ENCODE results near the gene ZC3H14. TPM values are rescaled to one million over a fixed set of nuclear protein-coding genes. Genes with fewer than 3 reads are reported as not detected.

The ZC3H14 gene
- total RNA-seq, 1 donor from 2014 or later, result 55.8 TPM

DNA sequence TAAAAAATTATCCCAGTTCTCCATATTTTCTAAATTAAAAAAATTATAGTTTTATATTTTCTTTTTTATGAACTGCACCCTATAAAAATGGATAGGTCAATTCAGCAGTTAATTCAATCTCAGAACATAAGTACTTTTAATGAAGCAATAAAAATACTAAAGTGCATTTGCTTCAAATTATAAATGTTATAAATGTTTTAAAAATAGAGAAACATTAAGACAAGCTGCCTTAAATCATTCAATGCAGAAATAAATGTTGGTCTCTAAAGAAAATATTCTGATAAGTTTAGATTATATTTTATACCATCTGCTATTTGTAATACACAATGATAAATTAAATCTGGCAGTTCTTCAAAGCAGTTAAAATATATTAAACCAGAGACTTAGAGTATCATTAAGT is 65.6 kb downstream of the ZC3H14 start:
- H3K27ac Mint-ChIP-seq (ENCODE audit: unreplicated experiment), result no peak overlapping the region
- no peaks in the 10 kb centered on the region for H3K27me3 ChIP-seq (ENCODE audit: insufficient read depth, low read length)
- no peaks in the 10 kb centered on the region for H3K27me3 Mint-ChIP-seq (ENCODE audit: low read depth, unreplicated experiment)
- H3K9me3 ChIP-seq (ENCODE audit: insufficient read depth, low read depth, low read length), result no peaks in the 10 kb centered on the region
- no peaks in the 10 kb centered on the region for H4K20me1 ChIP-seq (ENCODE audit: insufficient read depth, low read length)
- TF ChIP-seq, protein P1, sequence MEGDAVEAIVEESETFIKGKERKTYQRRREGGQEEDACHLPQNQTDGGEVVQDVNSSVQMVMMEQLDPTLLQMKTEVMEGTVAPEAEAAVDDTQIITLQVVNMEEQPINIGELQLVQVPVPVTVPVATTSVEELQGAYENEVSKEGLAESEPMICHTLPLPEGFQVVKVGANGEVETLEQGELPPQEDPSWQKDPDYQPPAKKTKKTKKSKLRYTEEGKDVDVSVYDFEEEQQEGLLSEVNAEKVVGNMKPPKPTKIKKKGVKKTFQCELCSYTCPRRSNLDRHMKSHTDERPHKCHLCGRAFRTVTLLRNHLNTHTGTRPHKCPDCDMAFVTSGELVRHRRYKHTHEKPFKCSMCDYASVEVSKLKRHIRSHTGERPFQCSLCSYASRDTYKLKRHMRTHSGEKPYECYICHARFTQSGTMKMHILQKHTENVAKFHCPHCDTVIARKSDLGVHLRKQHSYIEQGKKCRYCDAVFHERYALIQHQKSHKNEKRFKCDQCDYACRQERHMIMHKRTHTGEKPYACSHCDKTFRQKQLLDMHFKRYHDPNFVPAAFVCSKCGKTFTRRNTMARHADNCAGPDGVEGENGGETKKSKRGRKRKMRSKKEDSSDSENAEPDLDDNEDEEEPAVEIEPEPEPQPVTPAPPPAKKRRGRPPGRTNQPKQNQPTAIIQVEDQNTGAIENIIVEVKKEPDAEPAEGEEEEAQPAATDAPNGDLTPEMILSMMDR (IDR thresholded peaks at IDR 0.05; ENCODE audit: insufficient read depth, low read depth, low read length), result no peak
- no peak for TF ChIP-seq EZH2 (IDR thresholded peaks at IDR 0.05; ENCODE audit: insufficient read depth, low read length)
- no peak overlapping the region for H3K4me3 Mint-ChIP-seq (ENCODE audit: unreplicated experiment)
- no peak overlapping the region for H3K27ac ChIP-seq (ENCODE audit: low read depth, low read length)
- no peak for FAIRE-seq
- no peak for DNase-seq (ENCODE audit: low read depth)
- no peak overlapping the region for H3K4me3 ChIP-seq (ENCODE audit: insufficient read depth, low read depth, low read length)
- H3K9me3 Mint-ChIP-seq (ENCODE audit: unreplicated experiment), result no peaks in the 10 kb centered on the region
- no peak overlapping the region for H3K4me2 ChIP-seq (ENCODE audit: low read length)
- H2AFZ ChIP-seq (ENCODE audit: low read depth, low read length), result no peak overlapping the region
- H3K36me3 Mint-ChIP-seq (ENCODE audit: low read depth, unreplicated experiment), result peaks cover 2% of the 10 kb centered on the region
- no peaks in the 10 kb centered on the region for H3K36me3 ChIP-seq (ENCODE audit: insufficient read depth, low read length)
- peaks cover 14% of the 10 kb centered on the region for H3K4me1 Mint-ChIP-seq (ENCODE audit: low read depth, unreplicated experiment)
- no peaks in the 10 kb centered on the region for H3K79me2 ChIP-seq (ENCODE audit: insufficient read depth, low read length)
- peaks cover 9% of the 10 kb centered on the region for H3K4me1 ChIP-seq (ENCODE audit: insufficient read depth, low read length)
- H3K9ac ChIP-seq (ENCODE audit: low read length), result no peak overlapping the region

DNA sequence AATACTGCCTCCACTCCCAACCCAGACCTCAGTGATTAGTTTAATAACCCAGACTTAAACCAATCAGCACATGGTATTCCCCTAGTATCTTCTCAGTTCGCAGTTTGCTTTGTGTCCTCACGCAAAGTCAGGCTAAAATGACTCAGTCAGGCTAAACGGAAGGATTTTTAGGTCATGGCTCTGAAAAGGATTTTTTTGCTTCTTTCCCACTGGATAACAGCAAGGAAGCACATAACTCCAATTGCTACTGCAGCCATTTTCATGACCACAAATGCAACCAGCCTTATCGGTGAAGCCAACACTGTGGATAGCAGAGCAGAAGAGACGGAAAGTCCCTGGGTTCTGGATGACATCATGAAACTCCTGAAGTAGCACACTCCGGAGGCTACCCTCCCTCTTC is 67.7 kb downstream of the ZC3H14 start:
- Histone ChIP-seq H3K27me3 (ENCODE audit: insufficient read depth, low read length) (no peaks in the 10 kb centered on the region), H3K9me3 (ENCODE audit: insufficient read depth, low read depth, low read length) (no peaks in the 10 kb centered on the region), H4K20me1 (ENCODE audit: insufficient read depth, low read length) (no peaks in the 10 kb centered on the region), H3K79me2 (ENCODE audit: insufficient read depth, low read length) (no peaks in the 10 kb centered on the region), H3K4me1 (ENCODE audit: insufficient read depth, low read length) (peaks cover 9% of the 10 kb centered on the region), H3K9ac (ENCODE audit: low read length) (peak overlapping the region; percentile 11), H3K4me2 (ENCODE audit: low read length) (peak overlapping the region; percentile 20), H3K36me3 (ENCODE audit: insufficient read depth, low read length) (no peaks in the 10 kb centered on the region), H3K4me3 (ENCODE audit: insufficient read depth, low read depth, low read length) (no peak overlapping the region), H3K27ac (ENCODE audit: low read depth, low read length) (peak overlapping the region; percentile 38), H2AFZ (ENCODE audit: low read depth, low read length) (peak overlapping the region; percentile 2)
- no peaks in the 10 kb centered on the region for H3K36me3 Mint-ChIP-seq (ENCODE audit: low read depth, unreplicated experiment)
- H3K4me3 Mint-ChIP-seq (ENCODE audit: unreplicated experiment), result peak overlapping the region; percentile 46
- H3K4me1 Mint-ChIP-seq (ENCODE audit: low read depth, unreplicated experiment), result peaks cover 14% of the 10 kb centered on the region
- TF ChIP-seq, protein P1 (IDR thresholded peaks at IDR 0.05; ENCODE audit: insufficient read depth, low read depth, low read length), result no peak
- H3K27ac Mint-ChIP-seq (ENCODE audit: unreplicated experiment), result peak overlapping the region; percentile 87
- no peaks in the 10 kb centered on the region for H3K27me3 Mint-ChIP-seq (ENCODE audit: low read depth, unreplicated experiment)
- FAIRE-seq (no peak), DNase-seq (ENCODE audit: low read depth) (peak; percentile 90)
- H3K9me3 Mint-ChIP-seq (ENCODE audit: unreplicated experiment), result no peaks in the 10 kb centered on the region

DNA sequence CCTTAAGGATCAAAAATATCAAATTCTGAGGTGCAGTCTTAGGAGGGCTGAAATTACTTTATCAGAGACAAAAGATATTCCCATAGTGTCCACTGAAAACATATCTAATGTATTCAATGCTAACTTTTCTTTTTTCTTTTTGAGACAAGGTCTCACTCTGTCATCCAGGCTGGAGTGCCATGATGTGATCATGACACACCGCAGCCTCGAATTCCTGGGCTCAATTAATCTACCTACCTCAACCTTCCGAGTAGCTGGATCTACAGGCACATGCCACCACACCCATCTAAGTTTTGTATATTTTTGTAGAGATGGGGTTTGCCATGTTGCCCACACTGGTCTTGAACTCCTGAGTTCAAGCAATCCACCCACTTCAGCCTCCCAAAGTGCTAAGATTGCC is 68.3 kb downstream of the ZC3H14 start:
- no peak overlapping the region for H3K4me3 ChIP-seq (ENCODE audit: insufficient read depth, low read depth, low read length)
- peaks cover 14% of the 10 kb centered on the region for H3K4me1 Mint-ChIP-seq (ENCODE audit: low read depth, unreplicated experiment)
- no peak overlapping the region for H3K4me3 Mint-ChIP-seq (ENCODE audit: unreplicated experiment)
- no peaks in the 10 kb centered on the region for H3K27me3 ChIP-seq (ENCODE audit: insufficient read depth, low read length)
- H3K27ac ChIP-seq (ENCODE audit: low read depth, low read length), result peak overlapping the region; percentile 38
- H3K79me2 ChIP-seq (ENCODE audit: insufficient read depth, low read length), result no peaks in the 10 kb centered on the region
- TF ChIP-seq, protein P1 (IDR thresholded peaks at IDR 0.05; ENCODE audit: insufficient read depth, low read depth, low read length), result no peak
- TF ChIP-seq EZH2 (IDR thresholded peaks at IDR 0.05; ENCODE audit: insufficient read depth, low read length), result no peak
- H3K9ac ChIP-seq (ENCODE audit: low read length), result peak overlapping the region; percentile 21
- DNase-seq (ENCODE audit: low read depth), result no peak
- peak overlapping the region; percentile 87 for H3K27ac Mint-ChIP-seq (ENCODE audit: unreplicated experiment)
- no peak for FAIRE-seq
- H3K27me3 Mint-ChIP-seq (ENCODE audit: low read depth, unreplicated experiment), result no peaks in the 10 kb centered on the region
- peak overlapping the region; percentile 20 for H3K4me2 ChIP-seq (ENCODE audit: low read length)
- H3K4me1 ChIP-seq (ENCODE audit: insufficient read depth, low read length), result peaks cover 9% of the 10 kb centered on the region
- no peaks in the 10 kb centered on the region for H3K36me3 ChIP-seq (ENCODE audit: insufficient read depth, low read length)
- H2AFZ ChIP-seq (ENCODE audit: low read depth, low read length), result no peak overlapping the region
- no peaks in the 10 kb centered on the region for H3K9me3 ChIP-seq (ENCODE audit: insufficient read depth, low read depth, low read length)
- no peaks in the 10 kb centered on the region for H3K9me3 Mint-ChIP-seq (ENCODE audit: unreplicated experiment)
- H4K20me1 ChIP-seq (ENCODE audit: insufficient read depth, low read length), result no peaks in the 10 kb centered on the region
- H3K36me3 Mint-ChIP-seq (ENCODE audit: low read depth, unreplicated experiment), result no peaks in the 10 kb centered on the region
